Naive thymus-derived CD8-positive, alpha-beta T cell (primary cell): Measurements from ENCODE around the gene BSDC1. TPM values are rescaled to one million over a fixed set of nuclear protein-coding genes. Genes with fewer than 3 reads are reported as not detected.
"Not testable (repeated sequence)": the region's sequence is repeated elsewhere in the genome, so short reads cannot be mapped to it uniquely, and the experiment has no call there.

ENCODE experiments used
- ATAC-seq, 2 donors: fragments of 150-1000 bp; cut with Tn5 transposase in 1 of 2; sonication (Bioruptor Pico), chemical (Tn5 transposase) in 1 of 2; 1 replicate in 1 of 2; 2 replicates in 1 of 2; pipeline ENCODE4 v1.10.0; 2021; ENCODE audit warnings: mild to moderate bottlenecking in 2 of 2, moderate library complexity in 2 of 2
- POLR2A ChIA-PET: fragments of 350-600 bp; sonication (Branson Sonifier 250); formaldehyde crosslinking; loops from one replicate; lab custom pipeline; 2021; ENCODE audit warnings: antibody characterized with exemption; lab: Charles Lee
- DNase-seq, 10 donors: peaks; one replicate each; pipeline versions ENCODE4 v3.0.0 to v3.0.0-alpha.2; 2020 to 2022
- H3K27ac Mint-ChIP-seq, 10 donors: one replicate each; pipeline ENCODE4 v1.8.0; 2020 to 2022; ENCODE audit warnings: mild to moderate bottlenecking in 10 of 10, mixed read lengths in 10 of 10, moderate library complexity in 4 of 10, inconsistent platforms in 1 of 10
- H3K27me3 Mint-ChIP-seq, 5 donors: one replicate each; pipeline ENCODE4 v1.8.0; 2021 to 2022; ENCODE audit warnings: mixed read lengths in 5 of 5
- H3K36me3 Mint-ChIP-seq, 3 donors: one replicate each; pipeline ENCODE4 v1.8.0; 2020 to 2022; ENCODE audit warnings: mixed read lengths in 3 of 3, mild to moderate bottlenecking in 2 of 3, inconsistent platforms in 1 of 3
- H3K4me1 Mint-ChIP-seq, 4 donors: one replicate each; pipeline ENCODE4 v1.8.0; 2021 to 2022; ENCODE audit warnings: mixed read lengths in 4 of 4
- H3K4me3 Mint-ChIP-seq, 10 donors: one replicate each; pipeline ENCODE4 v1.8.0; 2020 to 2022; ENCODE audit warnings: mild to moderate bottlenecking in 10 of 10, mixed read lengths in 10 of 10, moderate library complexity in 6 of 10, inconsistent platforms in 1 of 10
- H3K9me3 Mint-ChIP-seq, 9 donors: one replicate each; pipeline ENCODE4 v1.8.0; 2020 to 2022; ENCODE audit warnings: mixed read lengths in 9 of 9, mild to moderate bottlenecking in 3 of 9, inconsistent platforms in 1 of 9, moderate library complexity in 1 of 9
- polyA plus RNA-seq, 3 donors: library from polyadenylated mRNA; unstranded; fragments of 300-500 nt; fragmentation: Illumina TruSeq; gene quantifications; one replicate each; pipeline ENCODE4 v1.2.3, GENCODE V29; 2021
- total RNA-seq, 8 experiments: library from RNA in 2 of 8; stranded (reverse) in 2 of 8; gene quantifications; one replicate each; pipeline ENCODE4 v1.2.3 and lab custom pipeline; 2021 to 2026

Gene BSDC1, protein sequence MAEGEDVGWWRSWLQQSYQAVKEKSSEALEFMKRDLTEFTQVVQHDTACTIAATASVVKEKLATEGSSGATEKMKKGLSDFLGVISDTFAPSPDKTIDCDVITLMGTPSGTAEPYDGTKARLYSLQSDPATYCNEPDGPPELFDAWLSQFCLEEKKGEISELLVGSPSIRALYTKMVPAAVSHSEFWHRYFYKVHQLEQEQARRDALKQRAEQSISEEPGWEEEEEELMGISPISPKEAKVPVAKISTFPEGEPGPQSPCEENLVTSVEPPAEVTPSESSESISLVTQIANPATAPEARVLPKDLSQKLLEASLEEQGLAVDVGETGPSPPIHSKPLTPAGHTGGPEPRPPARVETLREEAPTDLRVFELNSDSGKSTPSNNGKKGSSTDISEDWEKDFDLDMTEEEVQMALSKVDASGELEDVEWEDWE
- total RNA-seq (100 to 1,000 TPM; 112 to 113 TPM), polyA plus RNA-seq (10 to 100 TPM; 29.5 to 39.6 (median 31.1) TPM), total RNA-seq (lab: John Stamatoyannopoulos, UW) (72.0 to 154 (median 121) reads per million in 6 experiments)

GRCh38 chr1:32394141-32394889 lies at the start of gene BSDC1:
Gene BSDC1, minus strand, starts transcription at chr1:32394441. Its CDS starts 27 bp downstream, at chr1:32394414.
- Mint-ChIP-seq H3K9me3 (no peaks in the 10 kb centered on the region), H3K36me3 (peaks cover 0 to 5% (median 0%) of the 10 kb centered on the region in 3 donors), H3K4me1 (peaks cover 15 to 32% (median 30%) of the 10 kb centered on the region in 4 donors), H3K4me3 (peak within 1 kb of the TSS; percentile 91 to 100 (median 100)), H3K27me3 (no peaks in the 10 kb centered on the region), H3K27ac (peak within 1 kb of the TSS; percentile 98 to 100 (median 100))
- POLR2A ChIA-PET = interaction anchor here (0.6 to 2.1 kb wide), 37 partner anchors 10 to 861 kb away, joined by 3 to 16 read pairs (median 4); partner anchors contain the start of genes CCDC28B, HDAC1, KHDRBS1 and KPNA6
- ATAC-seq = peak; percentile 95 to 96
- peak; percentile 95 to 99 (median 98) for DNase-seq

DNA sequence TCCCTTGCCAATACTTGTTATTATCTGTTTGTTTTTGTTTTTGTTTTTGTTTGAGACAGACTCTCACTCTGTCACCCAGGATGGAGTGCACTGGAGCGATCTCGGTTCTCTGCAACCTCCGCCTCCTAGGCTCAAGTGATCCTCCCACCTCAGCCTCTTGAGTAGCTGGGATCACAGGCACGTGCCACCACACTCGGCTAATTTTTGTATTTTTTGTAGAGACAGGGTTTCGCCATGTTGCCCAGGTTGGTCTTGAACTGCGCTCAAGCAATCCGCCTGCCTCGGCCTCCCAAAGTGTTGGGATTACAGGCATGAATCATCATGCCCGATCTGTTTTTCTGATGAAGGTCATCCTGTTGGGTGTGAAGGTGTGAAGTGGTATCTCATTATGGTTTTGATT lies 47.2 kb upstream of the BSDC1 start:
- H3K4me3 Mint-ChIP-seq, DNase-seq, ATAC-seq, H3K36me3 Mint-ChIP-seq, H3K27ac Mint-ChIP-seq, POLR2A ChIA-PET, H3K4me1 Mint-ChIP-seq: not testable (repeated sequence)
- Mint-ChIP-seq H3K9me3 (peaks cover 0 to 16% (median 8%) of the 10 kb centered on the region in 9 donors), H3K27me3 (peaks cover 20 to 44% (median 27%) of the 10 kb centered on the region in 5 donors)

DNA sequence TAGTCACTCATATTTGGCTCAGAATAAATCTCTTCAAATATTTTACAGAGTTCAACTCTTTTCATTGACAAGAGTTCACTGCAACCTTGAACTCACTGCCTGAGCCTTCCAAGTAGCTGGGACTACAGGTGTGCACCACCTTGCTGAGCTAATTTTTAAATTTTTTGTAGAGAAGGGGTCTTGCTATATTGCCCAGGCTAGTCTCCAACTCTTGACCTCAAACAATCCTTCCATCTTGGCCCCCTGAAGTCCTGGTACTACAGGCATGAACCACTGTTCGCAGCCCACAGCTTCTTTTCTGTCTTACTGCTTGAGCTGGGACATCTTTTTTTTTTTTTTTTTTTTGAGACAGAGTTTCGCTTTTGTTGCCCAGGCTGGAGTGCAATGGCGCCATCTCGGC lies 44.5 kb upstream of the BSDC1 start:
- H3K4me3 Mint-ChIP-seq, H3K36me3 Mint-ChIP-seq, H3K4me1 Mint-ChIP-seq, H3K27ac Mint-ChIP-seq, DNase-seq, POLR2A ChIA-PET, ATAC-seq: not testable (repeated sequence)
- peaks cover 20 to 41% (median 27%) of the 10 kb centered on the region in 5 donors for H3K27me3 Mint-ChIP-seq
- peaks cover 0 to 16% (median 8%) of the 10 kb centered on the region in 9 donors for H3K9me3 Mint-ChIP-seq

GRCh38 chr1:32438136-32438535 lies 43.9 kb upstream of the BSDC1 start:
- ATAC-seq (no peak), DNase-seq (no peak)
- peaks cover 0 to 16% (median 8%) of the 10 kb centered on the region in 9 donors for H3K9me3 Mint-ChIP-seq
- H3K4me1 Mint-ChIP-seq = no peaks in the 10 kb centered on the region
- POLR2A ChIA-PET = no interaction called here
- H3K27ac Mint-ChIP-seq = no peak overlapping the region
- peaks cover 16 to 43% (median 27%) of the 10 kb centered on the region in 5 donors for H3K27me3 Mint-ChIP-seq
- H3K36me3 Mint-ChIP-seq = peaks cover 0 to 9% (median 3%) of the 10 kb centered on the region in 3 donors
- H3K4me3 Mint-ChIP-seq = no peak overlapping the region

- no peak for ATAC-seq
- Mint-ChIP-seq H3K4me1 (peaks cover 0 to 3% (median 1%) of the 10 kb centered on the region in 4 donors), H3K27me3 (peaks cover 23 to 67% (median 38%) of the 10 kb centered on the region in 5 donors), H3K27ac (peak overlapping the region in 1 of 10 donors; percentile 5), H3K36me3 (no peaks in the 10 kb centered on the region), H3K4me3 (no peak overlapping the region), H3K9me3 (no peaks in the 10 kb centered on the region)
- POLR2A ChIA-PET = no interaction called here
- DNase-seq = no peak
Observed at GRCh38 chr1:32431736-32432400, 37.6 kb upstream of the BSDC1 start.

- ATAC-seq = no peak
- Mint-ChIP-seq H3K27ac (no peak overlapping the region), H3K4me3 (no peak overlapping the region), H3K27me3 (peaks cover 24 to 64% (median 32%) of the 10 kb centered on the region in 5 donors), H3K4me1 (peaks cover 0 to 5% (median 2%) of the 10 kb centered on the region in 4 donors), H3K9me3 (no peaks in the 10 kb centered on the region), H3K36me3 (no peaks in the 10 kb centered on the region)
- POLR2A ChIA-PET = no interaction called here
- no peak for DNase-seq
Observed at GRCh38 chr1:32427264-32427963, 33.2 kb upstream of the BSDC1 start.

GRCh38 chr1:32426489-32427255 lies 32.4 kb upstream of the BSDC1 start:
- Mint-ChIP-seq H3K4me1 (peaks cover 0 to 4% (median 1%) of the 10 kb centered on the region in 4 donors), H3K36me3 (no peaks in the 10 kb centered on the region), H3K27ac (no peak overlapping the region), H3K27me3 (peaks cover 24 to 56% (median 32%) of the 10 kb centered on the region in 5 donors), H3K4me3 (peak overlapping the region in 1 of 10 donors; percentile 33), H3K9me3 (no peaks in the 10 kb centered on the region)
- ATAC-seq (no peak), DNase-seq (no peak)
- POLR2A ChIA-PET = no interaction called here

GRCh38 chr1:32421775-32422174 lies 27.5 kb upstream of the BSDC1 start:
- H3K4me1 Mint-ChIP-seq = peaks cover 0 to 2% (median under 1%) of the 10 kb centered on the region in 4 donors
- peaks cover 0 to 11% (median 0%) of the 10 kb centered on the region in 9 donors for H3K9me3 Mint-ChIP-seq
- POLR2A ChIA-PET = no interaction called here
- H3K27ac Mint-ChIP-seq = no peak overlapping the region
- no peaks in the 10 kb centered on the region for H3K36me3 Mint-ChIP-seq
- H3K4me3 Mint-ChIP-seq = no peak overlapping the region
- DNase-seq (no peak), ATAC-seq (no peak)
- H3K27me3 Mint-ChIP-seq = peaks cover 3 to 21% (median 8%) of the 10 kb centered on the region in 5 donors

DNA sequence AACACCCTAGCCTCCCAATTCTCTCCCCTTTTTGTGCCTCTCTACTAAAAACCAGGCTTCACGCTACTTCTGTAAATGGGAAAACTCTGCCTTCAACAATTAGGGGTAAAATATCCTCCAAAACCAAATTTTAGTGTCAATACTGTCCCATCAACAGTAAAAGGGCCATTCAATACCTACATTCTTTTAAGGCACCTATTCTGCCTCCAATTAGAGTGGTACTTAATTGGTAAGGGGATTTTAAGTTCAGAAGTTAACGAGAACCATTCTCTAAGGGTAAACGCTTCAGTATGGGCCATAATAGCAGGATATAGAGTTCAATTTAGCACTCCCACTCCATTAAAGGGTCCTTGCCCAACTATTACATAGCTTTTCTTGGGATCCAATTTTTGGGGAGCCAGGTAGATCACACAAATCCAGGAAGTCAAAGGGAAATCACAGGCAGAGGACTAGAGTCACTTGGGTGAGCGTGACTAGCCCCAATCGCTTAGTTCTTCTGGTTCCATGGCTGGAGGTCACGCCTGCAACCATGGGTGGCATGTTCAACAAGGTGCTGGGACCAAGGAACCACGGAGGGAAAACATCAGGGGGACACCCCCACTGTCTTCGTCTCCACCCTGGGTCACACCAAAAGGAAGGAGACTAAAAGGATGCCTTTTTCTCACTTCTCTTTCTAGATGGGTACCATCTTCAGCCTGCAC lies 20.1 kb upstream of the BSDC1 start:
- POLR2A ChIA-PET = no interaction called here
- Mint-ChIP-seq H3K27me3 (peaks cover 0 to 12% (median 6%) of the 10 kb centered on the region in 5 donors), H3K36me3 (no peaks in the 10 kb centered on the region), H3K4me1 (peaks cover 2 to 6% (median 3%) of the 10 kb centered on the region in 4 donors), H3K27ac (peak overlapping the region in 1 of 10 donors; percentile 29), H3K9me3 (peaks cover 0 to 11% (median 0%) of the 10 kb centered on the region in 9 donors), H3K4me3 (no peak overlapping the region)
- DNase-seq (no peak), ATAC-seq (no peak)

DNA sequence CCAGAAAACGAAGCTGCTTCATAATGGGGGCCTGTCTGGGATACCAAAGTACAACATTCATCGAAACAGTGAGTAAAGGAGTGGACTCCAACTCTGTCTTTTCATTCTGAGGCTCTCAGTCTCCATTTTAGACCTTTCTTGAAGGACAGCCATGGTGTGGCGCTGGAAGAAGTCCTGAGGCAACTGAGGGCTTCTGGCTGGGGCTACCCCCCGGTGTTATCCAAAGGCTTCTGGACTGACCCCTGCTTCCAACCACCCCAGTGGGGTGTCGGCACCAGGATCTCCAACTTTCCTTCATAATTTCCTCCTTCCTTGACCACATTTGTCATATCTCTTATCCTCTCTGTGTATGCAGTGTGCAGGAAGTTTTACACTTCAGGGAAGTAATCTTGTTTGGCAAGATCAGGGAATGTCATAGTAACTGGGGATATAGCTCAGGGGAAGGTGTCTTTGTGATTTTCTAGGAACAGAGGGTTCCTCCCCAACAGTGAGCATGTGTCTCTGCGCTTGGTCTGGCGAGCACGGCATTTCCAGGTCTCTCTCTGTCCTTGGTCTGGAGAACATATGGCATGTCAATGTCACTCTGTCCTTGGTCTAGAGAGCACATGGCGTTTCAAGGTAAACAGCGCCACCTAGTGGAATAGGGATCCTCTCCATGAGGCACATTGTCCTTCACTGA lies 19.4 kb upstream of the BSDC1 start:
- Mint-ChIP-seq H3K9me3 (peaks cover 0 to 11% (median 0%) of the 10 kb centered on the region in 9 donors), H3K4me1 (peaks cover 2 to 6% (median 3%) of the 10 kb centered on the region in 4 donors), H3K36me3 (no peaks in the 10 kb centered on the region), H3K27ac (peak overlapping the region in 4 of 10 donors; percentile 6 to 46 (median 26)), H3K27me3 (peaks cover 0 to 12% (median 6%) of the 10 kb centered on the region in 5 donors), H3K4me3 (no peak overlapping the region)
- POLR2A ChIA-PET = no interaction called here
- ATAC-seq (peak; percentile 89 to 94), DNase-seq (peak; percentile 36 to 85 (median 73))
